IPS DF 4.7 (cell line): Measurements from ENCODE around the gene CKB.

Experiments used
- DNase-seq: peaks from one replicate; pipeline ENCODE4 v3.0.0-alpha.2; 2013; ENCODE audit warnings: low spot score; ENCODE audit errors: extremely low read depth

Gene CKB

GRCh38 chr14:103522649-103523574, at the start of gene CKB:
TSS of gene CKB (minus strand) at chr14:103522830. CDS start at chr14:103522493, 337 bp downstream.
- DNase-seq, result no peak

- DNase-seq, result no peak
Observed at GRCh38 chr14:103569408-103569807, 46.8 kb upstream of the CKB start.

GRCh38 chr14:103568952-103569351, 46.3 kb upstream of the CKB start:
- DNase-seq, result no peak

GRCh38 chr14:103563844-103564505, 41.3 kb upstream of the CKB start:
- no peak for DNase-seq

GRCh38 chr14:103563226-103563620, 40.6 kb upstream of the CKB start:
- no peak for DNase-seq

- no peak for DNase-seq
Observed at GRCh38 chr14:103562429-103563225, 40.0 kb upstream of the CKB start, which contains the start of the genes BAG5 and COA8. TSS of gene BAG5 (minus strand) at chr14:103562657. CDS start at chr14:103561164, 1,493 bp downstream. TSS of gene COA8 (plus strand) at chr14:103562960. CDS start at chr14:103563002, 42 bp downstream.

- no peak for DNase-seq
Observed at GRCh38 chr14:103562179-103562428, 39.5 kb upstream of the CKB start.

GRCh38 chr14:103561381-103562178, 39.0 kb upstream of the CKB start:
- DNase-seq, result no peak

- no peak for DNase-seq
Observed at GRCh38 chr14:103560691-103561090, 38.1 kb upstream of the CKB start.

GRCh38 chr14:103559766-103560165, 37.1 kb upstream of the CKB start:
- DNase-seq, result no peak

GRCh38 chr14:103558071-103558882, 35.6 kb upstream of the CKB start:
- DNase-seq, result no peak

- no peak for DNase-seq
Observed at GRCh38 chr14:103556946-103557758, 34.5 kb upstream of the CKB start.

GRCh38 chr14:103555559-103556337, 33.1 kb upstream of the CKB start:
- no peak for DNase-seq

- DNase-seq, result no peak
Observed at GRCh38 chr14:103552846-103553210, 30.2 kb upstream of the CKB start.

- no peak for DNase-seq
Observed at GRCh38 chr14:103552011-103552845, 29.6 kb upstream of the CKB start.

- no peak for DNase-seq
Observed at GRCh38 chr14:103551338-103551762, 28.7 kb upstream of the CKB start.

- DNase-seq, result no peak
Observed at GRCh38 chr14:103550451-103551337, 28.1 kb upstream of the CKB start.
